Hepatocyte (in vitro differentiated cells): Measurements from ENCODE around the gene CUX1. TPM values are rescaled to one million over a fixed set of nuclear protein-coding genes. Genes with fewer than 3 reads are reported as not detected.

ENCODE experiments used
- DNase-seq: peaks from one replicate; pipeline ENCODE4 v3.0.0-alpha.2; 2016; ENCODE audit warnings: low spot score
- H2AFZ ChIP-seq: fragments of 200-600 bp; sonication (generic); 2 replicates; pipeline ENCODE4 v1.6.0; 2016; ENCODE audit warnings: antibody characterized with exemption, mild to moderate bottlenecking
- H3K27ac ChIP-seq: fragments of 200-600 bp; sonication (generic); 2 replicates; pipeline ENCODE4 v1.5.1; 2016; ENCODE audit warnings: mild to moderate bottlenecking
- H3K27me3 ChIP-seq: fragments of 200-600 bp; sonication (generic); 2 replicates; pipeline ENCODE4 v1.6.1; 2016
- H3K36me3 ChIP-seq: fragments of 200-600 bp; sonication (generic); replicated peaks from 2 replicates; pipeline ENCODE4 v1.5.1; 2016; ENCODE audit warnings: low read depth; ENCODE audit not compliant: insufficient read depth
- H3K4me1 ChIP-seq: fragments of 200-600 bp; sonication (generic); 2 replicates; pipeline ENCODE4 v1.5.1; 2016; ENCODE audit warnings: mild to moderate bottlenecking, moderate library complexity; ENCODE audit not compliant: insufficient read depth
- H3K4me2 ChIP-seq: fragments of 200-600 bp; sonication (generic); 2 replicates; pipeline ENCODE4 v1.6.0; 2016
- H3K4me3 ChIP-seq: fragments of 200-600 bp; sonication (generic); 2 replicates; pipeline ENCODE4 v1.5.1; 2016; ENCODE audit warnings: mild to moderate bottlenecking
- H3K79me2 ChIP-seq: fragments of 200-600 bp; sonication (generic); 2 replicates; pipeline ENCODE4 v1.6.0; 2017; ENCODE audit warnings: mild to moderate bottlenecking
- H3K9me2 ChIP-seq: fragments of 200-600 bp; sonication (generic); replicated peaks from 2 replicates; pipeline ENCODE4 v1.6.0; 2017; ENCODE audit warnings: mild to moderate bottlenecking; ENCODE audit not compliant: insufficient read depth
- H3K9me3 ChIP-seq: fragments of 200-600 bp; sonication (generic); 2 replicates; pipeline ENCODE4 v1.5.1; 2016; ENCODE audit warnings: low read depth, mild to moderate bottlenecking
- H4K20me1 ChIP-seq: fragments of 200-600 bp; sonication (generic); 2 replicates; pipeline ENCODE4 v1.6.0; 2016; ENCODE audit warnings: mild to moderate bottlenecking; ENCODE audit not compliant: insufficient read depth, poor library complexity, severe bottlenecking
- CTCF ChIP-seq: fragments of 200-600 bp; sonication (generic); IDR thresholded peaks from 2 replicates; pipeline ENCODE4 v1.5.1; 2016; ENCODE audit warnings: antibody characterized with exemption, mild to moderate bottlenecking; ENCODE audit not compliant: poor library complexity
- EZH2 ChIP-seq: fragments of 200-600 bp; sonication (generic); IDR thresholded peaks from 2 replicates; pipeline ENCODE4 v1.6.1; 2016; ENCODE audit warnings: antibody characterized with exemption, mild to moderate bottlenecking, borderline replicate concordance
- EZH2phosphoT487 ChIP-seq: fragments of 200-600 bp; sonication (generic); IDR thresholded peaks from one replicate; pipeline ENCODE4 v1.6.1; 2018; ENCODE audit warnings: antibody characterized with exemption, mild to moderate bottlenecking, low read depth, moderate library complexity; ENCODE audit not compliant: unreplicated experiment, severe bottlenecking
- WGBS: methylation state at CpG from one replicate; pipeline ENCODE4 v1.1.6; 2016; ENCODE audit warnings: low lambda C conversion rate; ENCODE audit errors: missing lambda C conversion rate; 5-methylcytosine and 5-hydroxymethylcytosine counted together
- polyA plus RNA-seq: library from polyadenylated mRNA; unstranded; fragments of >200 nt; fragmentation: Nextera tagmentation; extraction: Ambion mirVana; gene quantifications from 2 replicates; pipeline ENCODE4 v1.2.1, GENCODE V29; 2016
- total RNA-seq: library from RNA; depleted of rRNA; stranded (reverse); fragments of >200 nt; gene quantifications from 2 replicates; pipeline ENCODE4 v1.2.3, GENCODE V29; 2014

Gene CUX1
- total and polyA plus RNA-seq, 2 experiments from 2014 or later, result 60.1 to 76.8 TPM

DNA sequence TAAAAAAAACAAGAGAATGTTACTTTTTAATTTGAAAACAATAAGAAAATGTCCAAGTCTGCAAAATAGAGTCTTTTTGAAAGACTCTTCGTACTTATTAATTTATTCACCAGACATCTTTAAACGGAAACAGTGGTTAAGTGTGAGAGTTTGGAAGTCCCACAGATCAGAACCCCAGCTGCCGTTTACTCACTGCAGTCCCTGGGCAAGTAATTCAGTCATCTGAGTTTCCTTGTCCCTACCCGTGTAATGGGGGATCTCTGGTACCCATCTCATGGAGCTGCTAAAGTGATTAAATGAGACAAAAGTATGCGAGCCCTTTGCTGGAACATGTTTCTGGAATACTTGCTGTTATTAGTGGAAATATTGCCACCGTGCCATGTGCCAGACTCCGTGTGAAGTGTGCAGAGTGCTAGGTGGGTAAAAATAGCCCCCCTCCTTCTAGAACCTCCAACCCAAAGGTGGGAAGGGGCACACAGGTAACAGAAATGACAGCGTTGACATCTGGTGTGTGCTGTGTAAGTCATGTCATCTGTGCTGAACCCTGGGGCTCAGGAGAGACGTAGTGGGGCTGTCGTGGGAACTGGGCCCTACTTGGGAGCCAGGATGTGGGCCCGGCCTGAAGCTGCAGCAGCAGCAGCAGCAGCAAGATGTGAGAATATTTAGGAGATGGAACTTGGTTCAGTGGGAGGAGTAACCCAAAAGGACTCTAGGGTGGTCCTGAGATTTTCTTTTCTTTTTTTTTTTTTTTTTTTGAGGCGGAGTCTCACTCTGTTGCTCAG is 140.5 kb downstream of the CUX1 start:
- Histone ChIP-seq H4K20me1 (peaks cover 11% of the 10 kb centered on the region), H3K79me2 (peaks cover 87% of the 10 kb centered on the region), H3K27ac (no peak overlapping the region), H3K9me3 (no peaks in the 10 kb centered on the region), H3K4me1 (peaks cover 9% of the 10 kb centered on the region), H3K9me2 (no peaks in the 10 kb centered on the region), H3K4me3 (no peak overlapping the region), H2AFZ (no peak overlapping the region), H3K4me2 (no peak overlapping the region), H3K36me3 (no peaks in the 10 kb centered on the region), H3K27me3 (no peaks in the 10 kb centered on the region)
- TF ChIP-seq EZH2 (no peak), EZH2phosphoT487 (no peak), CTCF (no peak)
- no peak for DNase-seq
- WGBS, result 83% methylated on average over 12 of the region's 12 CpGs

DNA sequence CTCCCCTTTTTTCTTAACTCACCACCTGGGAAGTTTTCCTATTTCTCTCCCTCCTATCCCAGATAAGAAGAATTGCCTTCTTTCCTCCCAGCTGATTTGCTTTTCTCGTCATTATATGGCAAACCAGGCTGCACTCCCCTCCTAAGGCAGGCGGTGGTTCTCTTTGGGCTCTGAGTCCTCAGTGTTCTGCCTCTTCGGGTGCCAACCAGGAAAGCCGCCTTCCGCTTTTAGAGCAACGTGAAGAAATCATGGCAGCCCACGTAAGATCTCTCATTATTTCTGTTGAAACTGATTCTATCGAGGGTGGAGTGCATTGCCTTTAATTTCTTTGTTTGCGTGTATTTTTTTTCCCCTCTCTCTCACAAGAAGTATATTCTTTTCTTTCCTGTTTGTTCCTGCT is 141.9 kb downstream of the CUX1 start:
- Histone ChIP-seq H3K9me3 (no peaks in the 10 kb centered on the region), H3K4me1 (peaks cover 3% of the 10 kb centered on the region), H4K20me1 (peaks cover 11% of the 10 kb centered on the region), H3K27ac (no peak overlapping the region), H3K36me3 (no peaks in the 10 kb centered on the region), H3K4me3 (no peak overlapping the region), H3K79me2 (peaks cover 96% of the 10 kb centered on the region), H3K4me2 (no peak overlapping the region), H3K9me2 (no peaks in the 10 kb centered on the region), H2AFZ (no peak overlapping the region), H3K27me3 (no peaks in the 10 kb centered on the region)
- DNase-seq, result no peak
- no peak for TF ChIP-seq CTCF
- no peak for TF ChIP-seq EZH2
- TF ChIP-seq EZH2phosphoT487, result no peak
- WGBS, result 97% methylated on average over 9 of the region's 9 CpGs

DNA sequence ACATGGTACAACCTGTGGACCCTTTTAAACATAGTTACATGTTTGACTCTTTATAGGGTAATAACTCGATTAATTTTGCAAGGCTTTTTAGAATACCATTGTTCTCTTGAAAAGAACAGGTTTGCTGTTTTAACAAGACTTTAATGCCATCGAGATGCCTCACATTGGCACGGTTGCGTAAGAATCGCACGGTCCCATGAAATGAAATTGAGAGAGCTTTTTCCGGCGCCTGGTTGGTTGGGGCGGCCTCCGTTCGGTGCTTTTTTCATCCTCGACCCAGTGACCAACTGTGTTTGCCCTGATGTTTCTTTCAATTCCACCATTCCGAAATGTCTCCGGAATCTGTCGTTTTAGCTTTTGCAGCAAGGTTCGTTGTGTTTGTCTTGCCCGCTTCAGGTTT is 142.4 kb downstream of the CUX1 start:
- Histone ChIP-seq H3K4me1 (peaks cover 3% of the 10 kb centered on the region), H3K79me2 (peaks cover 95% of the 10 kb centered on the region), H3K9me2 (no peaks in the 10 kb centered on the region), H3K27ac (no peak overlapping the region), H2AFZ (no peak overlapping the region), H3K9me3 (no peaks in the 10 kb centered on the region), H3K27me3 (no peaks in the 10 kb centered on the region), H3K4me3 (no peak overlapping the region), H3K36me3 (no peaks in the 10 kb centered on the region), H4K20me1 (peaks cover 11% of the 10 kb centered on the region), H3K4me2 (no peak overlapping the region)
- TF ChIP-seq EZH2phosphoT487, result no peak
- no peak for TF ChIP-seq CTCF
- TF ChIP-seq EZH2, result no peak
- no peak for DNase-seq
- WGBS, result over 99% methylated on average over 17 of the region's 17 CpGs
